ENCODE measurements around the gene FGL2.

DNA sequence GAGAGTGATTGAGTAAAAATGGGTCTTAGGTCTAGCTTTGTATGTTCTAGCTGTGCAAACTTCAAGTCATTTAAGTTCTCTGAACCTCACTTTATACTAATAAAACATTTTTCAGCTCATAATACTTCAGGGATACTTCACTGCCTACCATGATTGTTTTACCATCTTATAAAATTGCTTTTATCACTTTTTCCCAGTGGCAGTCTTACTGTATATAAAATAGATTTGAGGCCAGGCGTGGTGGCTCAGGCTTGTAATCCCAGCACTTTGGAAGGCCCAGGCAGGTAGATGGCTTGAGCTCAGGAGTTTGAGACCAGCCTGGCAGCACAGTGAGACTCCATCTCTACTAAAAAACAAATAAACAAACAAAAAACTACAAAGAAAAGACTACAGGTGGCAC, 17.4 kb downstream of the FGL2 start:
- TF ChIP-seq, protein P1, sequence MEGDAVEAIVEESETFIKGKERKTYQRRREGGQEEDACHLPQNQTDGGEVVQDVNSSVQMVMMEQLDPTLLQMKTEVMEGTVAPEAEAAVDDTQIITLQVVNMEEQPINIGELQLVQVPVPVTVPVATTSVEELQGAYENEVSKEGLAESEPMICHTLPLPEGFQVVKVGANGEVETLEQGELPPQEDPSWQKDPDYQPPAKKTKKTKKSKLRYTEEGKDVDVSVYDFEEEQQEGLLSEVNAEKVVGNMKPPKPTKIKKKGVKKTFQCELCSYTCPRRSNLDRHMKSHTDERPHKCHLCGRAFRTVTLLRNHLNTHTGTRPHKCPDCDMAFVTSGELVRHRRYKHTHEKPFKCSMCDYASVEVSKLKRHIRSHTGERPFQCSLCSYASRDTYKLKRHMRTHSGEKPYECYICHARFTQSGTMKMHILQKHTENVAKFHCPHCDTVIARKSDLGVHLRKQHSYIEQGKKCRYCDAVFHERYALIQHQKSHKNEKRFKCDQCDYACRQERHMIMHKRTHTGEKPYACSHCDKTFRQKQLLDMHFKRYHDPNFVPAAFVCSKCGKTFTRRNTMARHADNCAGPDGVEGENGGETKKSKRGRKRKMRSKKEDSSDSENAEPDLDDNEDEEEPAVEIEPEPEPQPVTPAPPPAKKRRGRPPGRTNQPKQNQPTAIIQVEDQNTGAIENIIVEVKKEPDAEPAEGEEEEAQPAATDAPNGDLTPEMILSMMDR (conservative IDR thresholded peaks at IDR 0.05 in 1 of 2, IDR thresholded peaks at IDR 0.05 in 1 of 2; ENCODE audit: low read depth in 1 of 2, low read length in 2 of 2) = no peak
- TF ChIP-seq EZH2 (IDR thresholded peaks at IDR 0.05; ENCODE audit: low read length, missing control alignments) = no peak
